Kidney capillary endothelial cell (primary cell): ENCODE data around the gene RUFY4.

Experiments used
- DNase-seq: peaks from one replicate; pipeline ENCODE4 v3.0.0-alpha.2; 2018; ENCODE audit warnings: low spot score

RUFY4 gene

DNA sequence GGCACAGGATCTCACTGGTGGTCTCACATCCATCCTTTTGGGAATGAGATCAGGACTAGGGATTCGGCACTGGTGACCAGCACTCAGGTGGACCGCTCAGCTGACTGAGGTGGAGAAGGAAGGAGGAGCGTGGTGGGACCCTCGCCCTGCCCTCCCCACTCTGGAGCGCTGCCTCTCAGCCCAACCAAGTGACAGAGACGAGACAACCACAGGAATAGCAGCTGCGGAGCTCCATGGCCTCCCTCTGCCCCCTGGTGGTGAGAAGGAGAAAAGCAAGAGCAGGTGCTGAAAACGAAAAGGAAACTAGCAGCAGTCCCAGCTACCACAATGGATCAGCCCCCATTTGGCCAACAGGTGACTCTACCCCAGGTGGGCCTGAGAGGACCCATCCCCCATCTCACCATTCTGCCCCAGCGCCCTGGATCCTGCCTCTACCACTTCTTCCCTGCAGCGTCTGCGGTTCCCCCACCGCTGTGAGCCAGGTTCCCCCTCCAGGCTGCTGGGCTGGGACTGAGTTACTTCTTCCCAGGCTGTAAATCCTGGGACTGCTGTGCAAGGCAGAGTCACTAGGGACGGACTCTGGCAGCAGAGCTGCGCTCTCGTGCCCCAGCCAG, at the start of gene RUFY4:
Gene RUFY4, plus strand, starts transcription at position 533 of the 614 bp plus-strand sequence. CDS start 1,353 bp downstream, outside the sequence.
- peak; percentile 63 for DNase-seq

- DNase-seq = no peak
Measured at GRCh38 chr2:218019411-218020060, 49.5 kb upstream of the RUFY4 start.

- no peak for DNase-seq
Measured at GRCh38 chr2:218020281-218020680, 48.8 kb upstream of the RUFY4 start.

GRCh38 chr2:218020966-218021535, 48.0 kb upstream of the RUFY4 start:
- no peak for DNase-seq

DNA sequence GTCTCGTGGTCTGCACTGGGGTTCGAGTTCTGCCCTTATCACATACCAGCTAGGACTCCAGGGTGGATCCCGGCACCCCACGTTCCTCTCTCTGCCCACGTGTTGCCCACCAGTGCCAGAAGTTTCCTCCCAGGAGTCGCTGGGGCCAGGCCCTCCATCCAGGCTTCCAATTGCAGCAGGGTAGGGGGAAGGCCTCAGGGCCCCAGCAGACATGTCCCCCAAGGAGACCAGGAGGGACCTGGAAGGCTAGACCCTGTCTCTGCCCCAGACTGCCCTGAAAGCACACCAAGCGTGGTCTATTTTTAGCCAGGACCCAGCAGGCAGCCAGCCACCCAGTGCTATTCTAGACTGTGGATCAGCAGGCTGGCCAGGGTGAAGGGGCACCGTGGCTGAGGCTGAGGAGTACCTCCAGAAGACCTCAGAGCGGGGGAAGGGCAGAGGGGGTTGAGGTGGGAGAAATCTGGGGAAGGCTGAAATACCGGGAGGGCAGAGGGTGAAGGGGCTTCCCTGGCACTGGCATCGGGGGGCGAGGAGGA, 47.4 kb upstream of the RUFY4 start:
- no peak for DNase-seq

DNA sequence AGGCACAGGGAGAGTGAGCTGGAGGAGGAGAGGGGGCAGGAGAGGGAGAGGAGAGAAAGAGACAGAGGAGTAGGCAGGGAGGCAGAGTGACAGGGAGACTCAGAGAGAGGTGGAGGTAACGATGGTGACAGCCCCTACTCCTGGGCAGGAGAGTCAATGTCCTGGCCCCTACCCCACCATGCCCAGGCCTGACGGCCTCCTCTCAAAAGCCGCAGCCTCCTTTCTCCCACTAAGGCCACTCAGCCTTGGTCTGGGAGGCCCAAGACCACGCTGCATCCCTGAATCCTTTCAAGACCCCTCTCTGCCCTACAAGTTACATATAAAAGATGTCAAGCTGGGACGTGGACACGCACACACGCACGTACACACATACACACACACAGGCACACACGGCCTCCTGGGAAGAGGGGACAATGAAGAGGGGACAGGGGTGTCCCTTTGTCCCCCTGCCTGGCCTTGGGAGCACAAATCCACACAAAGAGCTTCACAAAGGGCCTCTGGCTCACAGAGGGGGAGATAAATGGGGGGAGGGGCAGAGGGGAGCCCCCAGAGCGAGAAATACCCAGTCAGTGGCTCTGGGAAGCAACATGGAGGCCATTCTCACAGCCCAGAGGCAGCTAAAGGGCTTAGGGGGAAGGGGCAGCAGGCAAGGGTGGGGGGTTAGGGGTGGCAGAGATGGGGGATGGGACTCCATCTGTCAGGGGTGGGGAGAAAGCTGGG, 46.8 kb upstream of the RUFY4 start:
- DNase-seq = no peak

GRCh38 chr2:218022851-218023530, 46.1 kb upstream of the RUFY4 start:
- no peak for DNase-seq

- DNase-seq = no peak
Measured at GRCh38 chr2:218023636-218024035, 45.4 kb upstream of the RUFY4 start.

DNA sequence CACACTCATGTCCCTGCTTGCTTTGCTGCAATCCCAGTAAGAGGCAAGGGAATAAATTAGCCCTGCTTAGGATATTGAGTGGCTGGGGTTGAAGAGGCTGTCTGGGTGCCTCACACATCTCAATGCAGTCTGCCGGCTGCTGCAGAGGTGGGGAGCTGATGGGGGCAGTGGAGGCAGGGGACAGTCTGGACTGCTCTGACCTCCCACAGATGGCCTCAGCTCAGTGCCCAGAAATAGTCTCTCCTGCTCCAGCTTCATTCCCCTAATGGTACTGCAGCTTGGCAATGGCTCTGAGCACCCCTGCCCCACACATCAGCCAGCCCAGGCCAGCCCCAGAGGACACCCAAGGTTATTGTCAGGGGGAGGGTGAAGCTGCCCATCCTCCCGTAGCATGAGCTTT, 44.7 kb upstream of the RUFY4 start:
- DNase-seq = no peak

DNA sequence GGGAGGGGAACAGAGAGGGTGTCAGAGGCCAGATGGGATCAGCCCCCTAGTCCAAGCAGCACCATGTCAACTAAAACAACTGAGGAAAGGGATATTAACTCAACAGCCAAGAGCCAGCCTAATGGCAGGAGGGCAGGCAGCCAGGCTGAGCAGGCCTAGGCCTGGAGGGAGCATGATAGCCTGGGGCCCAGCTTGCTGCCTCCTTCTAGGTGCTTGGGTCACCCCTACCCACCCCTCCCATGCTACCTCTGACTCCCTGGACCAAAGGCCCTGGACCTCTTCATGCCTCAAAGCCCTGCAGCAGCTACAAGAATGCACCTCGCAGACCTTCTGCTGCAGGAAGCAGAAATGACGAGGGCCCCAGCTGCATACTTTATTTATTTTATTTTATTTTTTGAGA, 44.2 kb upstream of the RUFY4 start:
- DNase-seq = no peak

- DNase-seq = no peak
Measured at GRCh38 chr2:218026244-218026643, 42.8 kb upstream of the RUFY4 start.

- DNase-seq = no peak
Measured at GRCh38 chr2:218026676-218027425, 42.2 kb upstream of the RUFY4 start.

DNA sequence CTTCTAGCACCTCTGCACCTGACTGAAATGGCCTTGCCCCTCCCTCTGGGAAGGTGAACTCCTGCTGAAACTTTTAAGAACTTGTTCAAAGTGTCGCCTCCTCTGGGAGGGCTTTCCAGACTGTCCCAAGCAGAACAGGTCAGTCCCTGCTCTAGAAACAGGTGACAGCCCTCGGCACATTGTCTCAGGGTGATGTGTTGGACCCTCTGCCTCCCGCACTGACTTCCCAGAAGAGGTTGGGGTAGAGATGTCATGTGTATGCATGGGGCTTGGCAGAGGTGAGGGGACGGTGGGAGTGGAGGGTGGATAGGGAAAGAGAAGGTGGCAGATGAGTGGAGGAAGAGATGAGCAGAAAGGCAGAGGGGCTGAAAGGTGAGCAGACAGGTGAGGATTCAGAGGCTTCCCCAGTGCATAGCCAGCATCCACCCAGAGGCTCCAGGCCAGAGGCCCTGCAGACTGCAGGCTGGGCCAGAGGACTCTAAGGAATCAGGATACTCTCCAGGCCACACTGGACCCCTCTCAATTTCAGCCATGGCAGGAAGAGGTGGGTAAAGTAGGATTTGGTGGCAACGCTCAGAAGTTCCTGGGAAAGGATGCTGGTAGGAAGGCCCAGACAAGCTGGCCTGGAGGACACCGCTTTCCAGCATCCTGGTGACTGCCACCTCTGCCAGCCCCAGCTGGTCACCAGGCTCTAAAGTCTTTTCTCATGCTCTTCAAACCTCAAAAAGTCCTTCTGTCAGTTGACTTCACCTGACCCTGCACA, 41.4 kb upstream of the RUFY4 start:
- DNase-seq = no peak

GRCh38 chr2:218028189-218028495, 40.9 kb upstream of the RUFY4 start:
- DNase-seq = no peak

- no peak for DNase-seq
Measured at GRCh38 chr2:218028562-218029348, 40.3 kb upstream of the RUFY4 start.

DNA sequence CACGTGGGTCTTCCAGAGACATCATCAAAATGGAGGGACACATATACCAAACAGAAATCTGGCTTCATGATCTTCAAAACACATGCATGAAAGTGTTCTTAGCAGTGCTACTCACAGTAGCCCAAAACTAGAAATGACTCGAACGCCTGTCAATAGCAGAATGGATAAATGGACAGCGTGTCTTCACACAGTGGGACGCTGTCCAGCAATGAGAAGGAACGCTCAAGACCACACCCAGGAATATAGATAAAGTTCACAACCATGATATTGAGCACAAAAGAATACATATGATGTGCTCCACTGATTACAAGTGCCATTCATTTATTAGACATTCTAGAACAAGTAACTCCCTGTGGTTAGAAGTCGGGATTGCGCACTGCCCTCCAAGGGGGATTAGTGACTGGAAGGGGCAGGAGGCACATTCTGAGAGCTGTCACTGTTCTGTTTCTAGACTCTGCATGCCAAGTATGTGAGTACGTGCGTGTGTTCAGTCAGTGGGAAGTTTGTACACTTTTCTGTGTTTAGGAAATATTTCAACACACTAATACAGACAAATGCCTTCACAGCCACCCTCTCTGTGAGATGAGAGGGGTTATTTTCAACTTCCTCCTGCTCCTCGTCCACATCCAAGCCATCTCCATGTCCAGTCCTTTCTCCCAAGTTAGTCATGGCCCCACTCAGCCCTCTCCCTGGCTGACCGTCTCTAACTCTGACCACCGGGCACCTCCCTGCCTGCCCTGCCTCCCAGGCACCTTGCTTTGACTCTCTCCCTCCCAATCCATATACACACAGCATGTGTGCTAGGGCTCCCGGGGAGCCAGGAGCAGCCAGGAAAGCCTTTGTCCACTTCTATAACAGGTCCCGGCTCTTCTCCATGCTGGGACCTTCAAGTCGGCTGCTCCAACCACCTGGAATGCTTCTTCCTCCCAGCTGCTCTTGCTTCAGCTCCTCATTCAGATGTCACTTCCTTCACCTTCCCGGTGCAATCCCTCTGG, 39.4 kb upstream of the RUFY4 start:
- no peak for DNase-seq

GRCh38 chr2:218030409-218031195, 38.5 kb upstream of the RUFY4 start:
- DNase-seq = no peak

DNA sequence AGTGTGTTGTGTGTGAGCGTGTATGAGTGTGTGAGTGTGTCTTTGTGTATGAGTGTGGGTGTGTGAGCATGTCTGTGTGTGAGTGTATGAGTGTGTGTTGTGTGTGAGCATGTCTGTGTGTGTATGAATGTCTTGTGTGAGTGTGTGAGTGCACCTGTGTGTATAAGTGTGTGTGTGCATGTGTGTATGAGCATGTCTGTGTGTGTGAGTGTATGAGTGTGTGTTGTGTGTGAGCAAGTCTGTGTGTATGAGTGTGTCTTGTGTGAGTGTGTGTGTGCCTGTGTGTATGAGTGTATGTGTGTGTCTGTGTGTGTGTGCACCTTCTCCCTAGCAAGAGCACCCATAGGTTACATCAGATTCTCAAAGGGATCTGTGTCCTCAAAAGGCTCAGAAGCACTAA, 37.8 kb upstream of the RUFY4 start:
- no peak for DNase-seq
